K562 (cell line): ENCODE results near the gene ADAM15. TPM values are rescaled to one million over a fixed set of nuclear protein-coding genes. Genes with fewer than 3 reads are reported as not detected.

ENCODE experiments used
- BACH1 ChIP-seq: fragments of 200-800 bp; sonication (Bioruptor generic); IDR thresholded peaks from 2 replicates; pipeline ENCODE4 v1.6.1; 2016; ENCODE audit warnings: missing genetic modification characterization, missing compliant biosample characterization
- CHD7 ChIP-seq: fragments of 200-600 bp; sonication (generic); IDR thresholded peaks from one replicate; pipeline ENCODE4 v1.6.1; 2012; ENCODE audit warnings: mild to moderate bottlenecking, low read depth, low read length, inconsistent platforms
- ELK3 ChIP-seq: fragments of 450-650 bp; formaldehyde crosslinking; IDR thresholded peaks from 2 replicates; pipeline ENCODE4 v1.4.0; 2020; ENCODE audit warnings: mild to moderate bottlenecking
- GABPB1 ChIP-seq: sonication (generic); formaldehyde crosslinking; IDR thresholded peaks from 2 replicates; pipeline ENCODE4 v1.8.0; 2022; ENCODE audit warnings: mild to moderate bottlenecking, missing genetic modification reagents
- HMGN3 ChIP-seq: IDR thresholded peaks from 2 replicates; pipeline ENCODE4 v1.6.1; 2011; ENCODE audit warnings: borderline replicate concordance, low read depth, mild to moderate bottlenecking, mixed read lengths, low read length; ENCODE audit not compliant: insufficient read length; ENCODE audit errors: extremely low read depth
- PTRF ChIP-seq: fragments of 450-650 bp; IDR thresholded peaks from 2 replicates; pipeline ENCODE4 v1.6.1; 2016; ENCODE audit warnings: mild to moderate bottlenecking, missing genetic modification characterization, missing compliant biosample characterization
- PURB ChIP-seq: sonication (generic); formaldehyde crosslinking; IDR thresholded peaks from 2 replicates; pipeline ENCODE4 v1.9.0; 2021; ENCODE audit warnings: low read depth, mild to moderate bottlenecking, missing genetic modification reagents
- RB1 ChIP-seq: fragments of 450-650 bp; IDR thresholded peaks from 2 replicates; pipeline ENCODE4 v1.6.1; 2017; ENCODE audit warnings: low read depth, mild to moderate bottlenecking
- THAP12 ChIP-seq: fragments of 250-450 bp; sonication (Bioruptor Pico); IDR thresholded peaks from 2 replicates; pipeline ENCODE4 v1.9.0; 2021; ENCODE audit warnings: mild to moderate bottlenecking, inconsistent platforms
- VEZF1 ChIP-seq: fragments of 200-800 bp; sonication (Bioruptor generic); IDR thresholded peaks from 2 replicates; pipeline ENCODE4 v1.6.1; 2017; ENCODE audit warnings: missing genetic modification characterization, missing compliant biosample characterization
- polyA plus RNA-seq, 8 experiments: library from polyadenylated mRNA; depleted of rRNA in 4 of 8; stranded (reverse) in 5 of 8; unstranded in 3 of 8; fragments of >200 nt; fragmentation: Nextera tagmentation in 2 of 8; fragmentation: Illumina TruSeq in 1 of 8; extraction: Ambion mirVana in 2 of 8; extraction: Trizol in 1 of 8; gene quantifications; 2 replicates each; pipeline versions ENCODE4 v1.2.1 to v1.2.3, GENCODE V29; 2011 to 2014; ENCODE audit warnings: inconsistent platforms in 1 of 8, missing spikeins in 1 of 8
- total RNA-seq, 7 experiments: library from RNA; depleted of rRNA in 6 of 7; stranded (reverse); fragments of >200 nt in 6 of 7; fragmentation: Illumina TruSeq in 2 of 7; extraction: Trizol in 2 of 7; gene quantifications; 2 replicates each; pipeline versions ENCODE4 v1.2.1 to v1.2.3, GENCODE V29; 2011 to 2021; ENCODE audit warnings: low replicate concordance in 1 of 7

ADAM15 gene
- total and polyA plus RNA-seq, 9 of the 15 experiments (the other 6 are each of a cell fraction or from before 2014, with no cell fraction given) = 0.69 to 72.3 (median 32.8) TPM

- peak; percentile 81 for TF ChIP-seq VEZF1 (CRISPR knock-in tag)
- 0 out of 2 replicates have a peak, but pooled peaks have one; percentile 16 for TF ChIP-seq GABPB1
- TF ChIP-seq HMGN3 = peak; percentile 57
- TF ChIP-seq CHD7 = no peak
- TF ChIP-seq BACH1 = no peak
- TF ChIP-seq THAP12 (CRISPR knock-in tag) = peak; percentile 66; the same call in 1 of the 2 replicates
- TF ChIP-seq RB1 = peak; percentile 67; the same call in 1 of the 2 replicates
- no peak for TF ChIP-seq ELK3 (CRISPR knock-in tag)
- TF ChIP-seq PURB (CRISPR knock-in tag) = no peak
- TF ChIP-seq PTRF (tag) = no peak
Measured at GRCh38 chr1:155078469-155079209, 27.5 kb downstream of the ADAM15 start, which contains the start of gene EFNA3 (continued).
